HL-60 (cell line): ENCODE measurements around the gene CAMK2N1.

Experiments used
- DNase-seq, 2 experiments: peaks; one replicate each; pipeline ENCODE4 v3.0.0-alpha.2; 2010 to 2020; ENCODE audit warnings: low read depth in 1 of 2, low spot score in 1 of 2
- H3K27ac ChIP-seq: fragments of 250-450 bp; sonication (Bioruptor Pico); replicated peaks from 2 replicates; pipeline ENCODE4 v1.5.1; 2020; ENCODE audit warnings: mild to moderate bottlenecking, moderate library complexity
- H3K27me3 ChIP-seq: fragments of 250-450 bp; sonication (Bioruptor Pico); 2 replicates; pipeline ENCODE4 v1.5.1; 2021; ENCODE audit warnings: mild to moderate bottlenecking, moderate library complexity; ENCODE audit not compliant: insufficient read depth, poor library complexity, severe bottlenecking
- H3K4me3 ChIP-seq: replicated peaks from 2 replicates; pipeline ENCODE4 v1.5.1; 2011; ENCODE audit warnings: mild to moderate bottlenecking, control low read depth, low read length; ENCODE audit not compliant: insufficient read depth
- GABPA ChIP-seq: IDR thresholded peaks from 2 replicates; pipeline ENCODE4 v1.6.1; 2012; ENCODE audit warnings: low read depth
- POLR2AphosphoS5 ChIP-seq: IDR thresholded peaks from 2 replicates; pipeline ENCODE4 v1.6.1; 2012; ENCODE audit warnings: low read depth
- SPI1 ChIP-seq: IDR thresholded peaks from 2 replicates; pipeline ENCODE4 v1.6.1; 2012; ENCODE audit warnings: low read depth, mild to moderate bottlenecking, borderline replicate concordance
- TF ChIP-seq, protein P1 (sequence below): IDR thresholded peaks from 2 replicates; pipeline ENCODE4 v1.6.1; 2012; ENCODE audit warnings: low read depth; ENCODE audit not compliant: insufficient replicate concordance
- TF ChIP-seq, protein P2 (sequence below): IDR thresholded peaks from one replicate; pipeline ENCODE4 v1.5.1; 2011; ENCODE audit warnings: low read length, control low read depth, inconsistent platforms; ENCODE audit not compliant: insufficient read depth

CAMK2N1 gene

DNA sequence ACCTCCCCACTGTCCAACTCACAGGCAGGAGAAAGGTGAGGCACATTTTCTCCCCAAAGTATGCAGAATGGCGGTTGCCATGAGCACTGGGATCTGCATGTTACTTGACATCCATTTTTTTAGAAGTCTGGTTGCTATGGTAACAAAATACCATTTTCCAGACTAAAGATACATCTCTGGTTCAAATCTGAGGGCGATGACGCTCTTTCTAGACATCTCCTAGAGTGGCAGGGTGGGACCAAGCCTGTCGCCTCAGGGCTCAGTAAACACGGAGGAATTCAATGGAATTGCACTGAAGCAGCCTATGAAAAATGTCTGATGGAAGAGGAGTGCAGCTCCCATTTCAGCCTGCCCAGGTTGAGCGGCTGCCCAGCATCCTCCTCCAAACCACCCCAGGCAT lies 44.9 kb upstream of the CAMK2N1 start:
- no peak overlapping the region for H3K4me3 ChIP-seq
- TF ChIP-seq SPI1 (no peak), POLR2AphosphoS5 (no peak), GABPA (no peak)
- TF ChIP-seq, protein P1, sequence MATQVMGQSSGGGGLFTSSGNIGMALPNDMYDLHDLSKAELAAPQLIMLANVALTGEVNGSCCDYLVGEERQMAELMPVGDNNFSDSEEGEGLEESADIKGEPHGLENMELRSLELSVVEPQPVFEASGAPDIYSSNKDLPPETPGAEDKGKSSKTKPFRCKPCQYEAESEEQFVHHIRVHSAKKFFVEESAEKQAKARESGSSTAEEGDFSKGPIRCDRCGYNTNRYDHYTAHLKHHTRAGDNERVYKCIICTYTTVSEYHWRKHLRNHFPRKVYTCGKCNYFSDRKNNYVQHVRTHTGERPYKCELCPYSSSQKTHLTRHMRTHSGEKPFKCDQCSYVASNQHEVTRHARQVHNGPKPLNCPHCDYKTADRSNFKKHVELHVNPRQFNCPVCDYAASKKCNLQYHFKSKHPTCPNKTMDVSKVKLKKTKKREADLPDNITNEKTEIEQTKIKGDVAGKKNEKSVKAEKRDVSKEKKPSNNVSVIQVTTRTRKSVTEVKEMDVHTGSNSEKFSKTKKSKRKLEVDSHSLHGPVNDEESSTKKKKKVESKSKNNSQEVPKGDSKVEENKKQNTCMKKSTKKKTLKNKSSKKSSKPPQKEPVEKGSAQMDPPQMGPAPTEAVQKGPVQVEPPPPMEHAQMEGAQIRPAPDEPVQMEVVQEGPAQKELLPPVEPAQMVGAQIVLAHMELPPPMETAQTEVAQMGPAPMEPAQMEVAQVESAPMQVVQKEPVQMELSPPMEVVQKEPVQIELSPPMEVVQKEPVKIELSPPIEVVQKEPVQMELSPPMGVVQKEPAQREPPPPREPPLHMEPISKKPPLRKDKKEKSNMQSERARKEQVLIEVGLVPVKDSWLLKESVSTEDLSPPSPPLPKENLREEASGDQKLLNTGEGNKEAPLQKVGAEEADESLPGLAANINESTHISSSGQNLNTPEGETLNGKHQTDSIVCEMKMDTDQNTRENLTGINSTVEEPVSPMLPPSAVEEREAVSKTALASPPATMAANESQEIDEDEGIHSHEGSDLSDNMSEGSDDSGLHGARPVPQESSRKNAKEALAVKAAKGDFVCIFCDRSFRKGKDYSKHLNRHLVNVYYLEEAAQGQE, result no peak
- TF ChIP-seq, protein P2, sequence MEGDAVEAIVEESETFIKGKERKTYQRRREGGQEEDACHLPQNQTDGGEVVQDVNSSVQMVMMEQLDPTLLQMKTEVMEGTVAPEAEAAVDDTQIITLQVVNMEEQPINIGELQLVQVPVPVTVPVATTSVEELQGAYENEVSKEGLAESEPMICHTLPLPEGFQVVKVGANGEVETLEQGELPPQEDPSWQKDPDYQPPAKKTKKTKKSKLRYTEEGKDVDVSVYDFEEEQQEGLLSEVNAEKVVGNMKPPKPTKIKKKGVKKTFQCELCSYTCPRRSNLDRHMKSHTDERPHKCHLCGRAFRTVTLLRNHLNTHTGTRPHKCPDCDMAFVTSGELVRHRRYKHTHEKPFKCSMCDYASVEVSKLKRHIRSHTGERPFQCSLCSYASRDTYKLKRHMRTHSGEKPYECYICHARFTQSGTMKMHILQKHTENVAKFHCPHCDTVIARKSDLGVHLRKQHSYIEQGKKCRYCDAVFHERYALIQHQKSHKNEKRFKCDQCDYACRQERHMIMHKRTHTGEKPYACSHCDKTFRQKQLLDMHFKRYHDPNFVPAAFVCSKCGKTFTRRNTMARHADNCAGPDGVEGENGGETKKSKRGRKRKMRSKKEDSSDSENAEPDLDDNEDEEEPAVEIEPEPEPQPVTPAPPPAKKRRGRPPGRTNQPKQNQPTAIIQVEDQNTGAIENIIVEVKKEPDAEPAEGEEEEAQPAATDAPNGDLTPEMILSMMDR, result no peak
- H3K27me3 ChIP-seq, result peaks cover 6% of the 10 kb centered on the region
- no peak for DNase-seq
- H3K27ac ChIP-seq, result no peak overlapping the region

DNA sequence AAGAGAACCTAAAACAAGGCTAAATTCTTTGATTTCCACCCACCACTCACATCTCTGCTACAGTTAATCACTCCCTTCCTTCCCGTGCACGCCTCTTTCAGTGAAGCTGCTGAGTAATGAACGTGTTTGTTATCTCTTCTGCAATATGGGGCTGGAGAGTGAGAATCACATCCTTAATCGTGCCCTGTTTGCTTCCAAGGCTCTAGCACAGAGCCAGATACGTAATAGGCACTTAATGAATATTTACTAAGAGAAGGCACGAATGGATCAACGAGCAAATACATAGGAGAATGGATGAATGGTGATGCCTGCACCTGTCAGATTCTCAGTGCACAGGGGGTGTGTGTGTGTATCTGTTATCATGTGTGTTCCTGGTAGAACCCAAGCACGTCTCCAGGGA lies 44.3 kb upstream of the CAMK2N1 start:
- peaks cover 6% of the 10 kb centered on the region for H3K27me3 ChIP-seq
- no peak overlapping the region for H3K27ac ChIP-seq
- TF ChIP-seq GABPA, result no peak
- no peak for TF ChIP-seq POLR2AphosphoS5
- no peak for TF ChIP-seq SPI1
- TF ChIP-seq, protein P2, result no peak
- TF ChIP-seq, protein P1, result no peak
- H3K4me3 ChIP-seq, result no peak overlapping the region
- no peak for DNase-seq

DNA sequence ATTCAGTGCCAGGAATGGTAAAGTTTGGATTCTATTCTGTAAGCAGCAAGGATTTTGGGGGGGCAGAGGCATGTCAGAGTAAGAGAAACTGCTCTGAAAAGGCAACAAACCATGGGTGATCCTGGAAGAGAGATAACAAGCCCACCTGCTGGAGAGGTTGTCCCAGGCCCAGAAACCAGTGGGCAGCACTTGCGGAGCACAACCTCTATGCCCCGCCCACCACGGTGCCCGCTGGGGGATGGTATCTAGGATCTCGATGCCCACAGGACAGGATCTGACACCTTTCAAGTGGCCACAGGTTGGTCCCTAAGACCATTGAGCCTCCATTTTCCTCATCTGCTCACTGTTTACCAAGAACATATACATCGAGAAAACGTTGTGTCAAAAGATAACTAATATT lies 42.2 kb upstream of the CAMK2N1 start:
- TF ChIP-seq, protein P2, result no peak
- TF ChIP-seq, protein P1, result no peak
- TF ChIP-seq GABPA (no peak), SPI1 (no peak), POLR2AphosphoS5 (no peak)
- Histone ChIP-seq H3K4me3 (no peak overlapping the region), H3K27me3 (peaks cover 6% of the 10 kb centered on the region), H3K27ac (no peak overlapping the region)
- no peak for DNase-seq
